HepG2 (cell line): ENCODE measurements around the gene RELL2. TPM values are rescaled to one million over a fixed set of nuclear protein-coding genes. Genes with fewer than 3 reads are reported as not detected.

ENCODE experiments used
- DZIP1 ChIP-seq: sonication (generic); formaldehyde crosslinking; IDR thresholded peaks from 2 replicates; pipeline ENCODE4 v1.5.0; 2020; ENCODE audit warnings: mild to moderate bottlenecking, missing genetic modification reagents
- GABPA ChIP-seq, 2 experiments: IDR thresholded peaks; 2 replicates each; pipeline ENCODE4 v1.6.1; 2011 to 2016; ENCODE audit warnings: low read depth in 2 of 2, low read length in 1 of 2, missing biosample characterization in 1 of 2, missing genetic modification characterization in 1 of 2
- HOXA7 ChIP-seq: sonication (generic); formaldehyde crosslinking; IDR thresholded peaks from 2 replicates; pipeline ENCODE4 v1.8.1; 2022; ENCODE audit warnings: mild to moderate bottlenecking, missing genetic modification reagents, moderate library complexity
- PRPF4 ChIP-seq: fragments of 200-400 bp; formaldehyde crosslinking; IDR thresholded peaks from 2 replicates; pipeline ENCODE4 v1.6.1; 2016; ENCODE audit warnings: low read length, low read depth; ENCODE audit not compliant: poor library complexity, severe bottlenecking
- RXRA ChIP-seq: sonication (generic); formaldehyde crosslinking; IDR thresholded peaks from 2 replicates; pipeline ENCODE4 v1.5.1; 2020; ENCODE audit warnings: missing genetic modification reagents
- SAP130 ChIP-seq: IDR thresholded peaks from 2 replicates; pipeline ENCODE4 v1.6.1; 2016; ENCODE audit warnings: low read depth
- SOX6 ChIP-seq, 2 experiments: fragments of 450-650 bp in 1 of 2; sonication (generic) in 1 of 2; formaldehyde crosslinking in 1 of 2; IDR thresholded peaks; 2 replicates each; pipeline versions ENCODE4 v1.4.0 to v1.6.1; 2017 to 2020; ENCODE audit warnings: antibody characterized with exemption in 1 of 2, mild to moderate bottlenecking in 1 of 2, missing genetic modification reagents in 1 of 2
- TAF1 ChIP-seq: sonication (generic); formaldehyde crosslinking; IDR thresholded peaks from 2 replicates; pipeline ENCODE4 v1.4.0; 2020; ENCODE audit warnings: missing genetic modification reagents
- U2AF2 ChIP-seq: fragments of 200-400 bp; formaldehyde crosslinking; IDR thresholded peaks from 2 replicates; pipeline ENCODE4 v1.6.1; 2017; ENCODE audit warnings: low read depth, mild to moderate bottlenecking, low read length
- ZBTB7B ChIP-seq: sonication (generic); formaldehyde crosslinking; IDR thresholded peaks from 2 replicates; pipeline ENCODE4 v1.4.0; 2020; ENCODE audit warnings: missing genetic modification reagents
- ZFYVE20 ChIP-seq: sonication (generic); formaldehyde crosslinking; IDR thresholded peaks from 2 replicates; pipeline ENCODE4 v1.8.0; 2023; ENCODE audit warnings: low read depth, mild to moderate bottlenecking, moderate library complexity, missing genetic modification reagents, borderline replicate concordance
- ZNF205 ChIP-seq: IDR thresholded peaks from 2 replicates; pipeline ENCODE4 v1.6.1; 2018; ENCODE audit warnings: missing biosample characterization, missing genetic modification reagents
- ZNF232 ChIP-seq: sonication (generic); formaldehyde crosslinking; IDR thresholded peaks from 2 replicates; pipeline ENCODE4 v1.4.0; 2020; ENCODE audit warnings: missing genetic modification reagents, borderline replicate concordance
- ZNF749 ChIP-seq: sonication (generic); formaldehyde crosslinking; IDR thresholded peaks from 2 replicates; pipeline ENCODE4 v1.8.0; 2022; ENCODE audit warnings: mild to moderate bottlenecking, missing genetic modification reagents, moderate library complexity, borderline replicate concordance
- polyA plus RNA-seq, 8 experiments: library from polyadenylated mRNA; depleted of rRNA in 3 of 8; stranded (reverse) in 7 of 8; unstranded in 1 of 8; fragments of >200 nt; fragmentation: Illumina TruSeq in 4 of 8; extraction: Trizol in 4 of 8; gene quantifications; 2 replicates each; pipeline versions ENCODE4 v1.2.1 to v1.2.3, GENCODE V29; 2011 to 2016; ENCODE audit warnings: low read depth in 4 of 8, missing spikeins in 1 of 8, mixed read lengths in 1 of 8; ENCODE audit not compliant: insufficient read depth in 1 of 8
- total RNA-seq, 5 experiments: library from RNA; depleted of rRNA; stranded (reverse); fragments of >200 nt; fragmentation: Illumina TruSeq; extraction: Trizol; gene quantifications; 2 replicates each; pipeline ENCODE4 v1.2.3, GENCODE V29; 2016; ENCODE audit warnings: low read depth in 1 of 5
- TF ChIP-seq, protein P1 (sequence below): sonication (generic); formaldehyde crosslinking; IDR thresholded peaks from 2 replicates; pipeline ENCODE4 v1.9.0; 2021; ENCODE audit warnings: missing genetic modification reagents, borderline replicate concordance
- TF ChIP-seq, protein P2 (sequence below): sonication (generic); formaldehyde crosslinking; IDR thresholded peaks from 2 replicates; pipeline ENCODE4 v1.5.1; 2020; ENCODE audit warnings: mild to moderate bottlenecking, missing genetic modification reagents, moderate library complexity
- TF ChIP-seq, protein P3 (sequence below): sonication (generic); IDR thresholded peaks from 2 replicates; pipeline ENCODE4 v1.6.1; 2016; ENCODE audit warnings: low read depth, borderline replicate concordance

The RELL2 gene
- total and polyA plus RNA-seq, 2 of the 13 experiments (the other 11 are each of a cell fraction or from before 2014, with no cell fraction given), result 6.4 to 8.3 TPM

GRCh38 chr5:141637767-141638419 lies 1.1 kb downstream of the RELL2 start (continued):
- TF ChIP-seq HOXA7 (CRISPR knock-in tag) (no peak), SAP130 (CRISPR knock-in tag) (peak; percentile 6; the same call in 1 of the 2 replicates), ZNF205 (0 out of 2 replicates have a peak, but pooled peaks have one; percentile 31), GABPA (IDR thresholded peaks at IDR 0.05; ENCODE audit: low read depth, low read length) (no peak), GABPA (CRISPR knock-in tag; IDR thresholded peaks at IDR 0.05; ENCODE audit: low read depth) (0 out of 2 replicates have a peak, but pooled peaks have one; percentile 16), U2AF2 (no peak), SOX6 (IDR thresholded peaks at IDR 0.05) (no peak), SOX6 (CRISPR knock-in tag; IDR thresholded peaks at IDR 0.05) (peak; percentile 36), ZNF232 (CRISPR knock-in tag) (no peak), ZBTB7B (CRISPR knock-in tag) (0 out of 2 replicates have a peak, but pooled peaks have one; percentile 35), TAF1 (CRISPR knock-in tag) (no peak), DZIP1 (CRISPR knock-in tag) (0 out of 2 replicates have a peak, but pooled peaks have one; percentile 17), ZNF749 (CRISPR knock-in tag) (0 out of 2 replicates have a peak, but pooled peaks have one; percentile 34), ZFYVE20 (CRISPR knock-in tag) (no peak), PRPF4 (peak; percentile 55), RXRA (CRISPR knock-in tag) (peak; percentile 21; the same call in 1 of the 2 replicates)
- TF ChIP-seq, protein P1, sequence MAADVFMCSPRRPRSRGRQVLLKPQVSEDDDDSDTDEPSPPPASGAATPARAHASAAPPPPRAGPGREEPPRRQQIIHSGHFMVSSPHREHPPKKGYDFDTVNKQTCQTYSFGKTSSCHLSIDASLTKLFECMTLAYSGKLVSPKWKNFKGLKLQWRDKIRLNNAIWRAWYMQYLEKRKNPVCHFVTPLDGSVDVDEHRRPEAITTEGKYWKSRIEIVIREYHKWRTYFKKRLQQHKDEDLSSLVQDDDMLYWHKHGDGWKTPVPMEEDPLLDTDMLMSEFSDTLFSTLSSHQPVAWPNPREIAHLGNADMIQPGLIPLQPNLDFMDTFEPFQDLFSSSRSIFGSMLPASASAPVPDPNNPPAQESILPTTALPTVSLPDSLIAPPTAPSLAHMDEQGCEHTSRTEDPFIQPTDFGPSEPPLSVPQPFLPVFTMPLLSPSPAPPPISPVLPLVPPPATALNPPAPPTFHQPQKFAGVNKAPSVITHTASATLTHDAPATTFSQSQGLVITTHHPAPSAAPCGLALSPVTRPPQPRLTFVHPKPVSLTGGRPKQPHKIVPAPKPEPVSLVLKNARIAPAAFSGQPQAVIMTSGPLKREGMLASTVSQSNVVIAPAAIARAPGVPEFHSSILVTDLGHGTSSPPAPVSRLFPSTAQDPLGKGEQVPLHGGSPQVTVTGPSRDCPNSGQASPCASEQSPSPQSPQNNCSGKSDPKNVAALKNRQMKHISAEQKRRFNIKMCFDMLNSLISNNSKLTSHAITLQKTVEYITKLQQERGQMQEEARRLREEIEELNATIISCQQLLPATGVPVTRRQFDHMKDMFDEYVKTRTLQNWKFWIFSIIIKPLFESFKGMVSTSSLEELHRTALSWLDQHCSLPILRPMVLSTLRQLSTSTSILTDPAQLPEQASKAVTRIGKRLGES (CRISPR knock-in tag), result no peak
- TF ChIP-seq, protein P2, sequence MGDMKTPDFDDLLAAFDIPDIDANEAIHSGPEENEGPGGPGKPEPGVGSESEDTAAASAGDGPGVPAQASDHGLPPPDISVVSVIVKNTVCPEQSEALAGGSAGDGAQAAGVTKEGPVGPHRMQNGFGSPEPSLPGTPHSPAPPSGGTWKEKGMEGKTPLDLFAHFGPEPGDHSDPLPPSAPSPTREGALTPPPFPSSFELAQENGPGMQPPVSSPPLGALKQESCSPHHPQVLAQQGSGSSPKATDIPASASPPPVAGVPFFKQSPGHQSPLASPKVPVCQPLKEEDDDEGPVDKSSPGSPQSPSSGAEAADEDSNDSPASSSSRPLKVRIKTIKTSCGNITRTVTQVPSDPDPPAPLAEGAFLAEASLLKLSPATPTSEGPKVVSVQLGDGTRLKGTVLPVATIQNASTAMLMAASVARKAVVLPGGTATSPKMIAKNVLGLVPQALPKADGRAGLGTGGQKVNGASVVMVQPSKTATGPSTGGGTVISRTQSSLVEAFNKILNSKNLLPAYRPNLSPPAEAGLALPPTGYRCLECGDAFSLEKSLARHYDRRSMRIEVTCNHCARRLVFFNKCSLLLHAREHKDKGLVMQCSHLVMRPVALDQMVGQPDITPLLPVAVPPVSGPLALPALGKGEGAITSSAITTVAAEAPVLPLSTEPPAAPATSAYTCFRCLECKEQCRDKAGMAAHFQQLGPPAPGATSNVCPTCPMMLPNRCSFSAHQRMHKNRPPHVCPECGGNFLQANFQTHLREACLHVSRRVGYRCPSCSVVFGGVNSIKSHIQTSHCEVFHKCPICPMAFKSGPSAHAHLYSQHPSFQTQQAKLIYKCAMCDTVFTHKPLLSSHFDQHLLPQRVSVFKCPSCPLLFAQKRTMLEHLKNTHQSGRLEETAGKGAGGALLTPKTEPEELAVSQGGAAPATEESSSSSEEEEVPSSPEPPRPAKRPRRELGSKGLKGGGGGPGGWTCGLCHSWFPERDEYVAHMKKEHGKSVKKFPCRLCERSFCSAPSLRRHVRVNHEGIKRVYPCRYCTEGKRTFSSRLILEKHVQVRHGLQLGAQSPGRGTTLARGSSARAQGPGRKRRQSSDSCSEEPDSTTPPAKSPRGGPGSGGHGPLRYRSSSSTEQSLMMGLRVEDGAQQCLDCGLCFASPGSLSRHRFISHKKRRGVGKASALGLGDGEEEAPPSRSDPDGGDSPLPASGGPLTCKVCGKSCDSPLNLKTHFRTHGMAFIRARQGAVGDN (CRISPR knock-in tag), result peak; percentile 50
- TF ChIP-seq, protein P3, sequence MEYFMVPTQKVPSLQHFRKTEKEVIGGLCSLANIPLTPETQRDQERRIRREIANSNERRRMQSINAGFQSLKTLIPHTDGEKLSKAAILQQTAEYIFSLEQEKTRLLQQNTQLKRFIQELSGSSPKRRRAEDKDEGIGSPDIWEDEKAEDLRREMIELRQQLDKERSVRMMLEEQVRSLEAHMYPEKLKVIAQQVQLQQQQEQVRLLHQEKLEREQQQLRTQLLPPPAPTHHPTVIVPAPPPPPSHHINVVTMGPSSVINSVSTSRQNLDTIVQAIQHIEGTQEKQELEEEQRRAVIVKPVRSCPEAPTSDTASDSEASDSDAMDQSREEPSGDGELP, result 0 out of 2 replicates have a peak, but pooled peaks have one; percentile 42
